GM19467 (cell line): ENCODE data around the gene KCNK2.
"Not testable (repeated sequence)": the region's sequence is repeated elsewhere in the genome, so short reads cannot be mapped to it uniquely, and the experiment has no call there.

Experiments
- ATAC-seq: cut with Tn5 transposase; IDR thresholded peaks from one replicate; pipeline ENCODE4 v1.9.1; 2021; ENCODE audit warnings: mild to moderate bottlenecking, moderate library complexity; ENCODE audit not compliant: unreplicated experiment

The KCNK2 gene

GRCh38 chr1:215147024-215147423 lies 64.5 kb downstream of the KCNK2 start:
- ATAC-seq: no peak

- ATAC-seq: no peak
Observed at GRCh38 chr1:215151841-215152549, 69.5 kb downstream of the KCNK2 start.

GRCh38 chr1:215156232-215156631 lies 73.7 kb downstream of the KCNK2 start:
- no peak for ATAC-seq

- ATAC-seq: no peak
Observed at GRCh38 chr1:215160351-215160750, 77.8 kb downstream of the KCNK2 start.

GRCh38 chr1:215163144-215163543 lies 80.6 kb downstream of the KCNK2 start:
- not testable (repeated sequence) for ATAC-seq

GRCh38 chr1:215166886-215167285 lies 84.3 kb downstream of the KCNK2 start:
- ATAC-seq: no peak

- ATAC-seq: no peak
Observed at GRCh38 chr1:215181518-215181917, 99.0 kb downstream of the KCNK2 start.

GRCh38 chr1:215185067-215185620 lies 102.6 kb downstream of the KCNK2 start:
- ATAC-seq: no peak

- no peak for ATAC-seq
Observed at GRCh38 chr1:215188302-215188950, 105.9 kb downstream of the KCNK2 start.

- ATAC-seq: no peak
Observed at GRCh38 chr1:215192306-215192705, 109.8 kb downstream of the KCNK2 start.

GRCh38 chr1:215198021-215198420 lies 115.5 kb downstream of the KCNK2 start:
- no peak for ATAC-seq

GRCh38 chr1:215200121-215200520 lies 117.6 kb downstream of the KCNK2 start:
- no peak for ATAC-seq

- no peak for ATAC-seq
Observed at GRCh38 chr1:215201283-215201682, 118.7 kb downstream of the KCNK2 start.

- no peak for ATAC-seq
Observed at GRCh38 chr1:215202868-215203267, 120.3 kb downstream of the KCNK2 start.

GRCh38 chr1:215210167-215210566 lies 127.6 kb downstream of the KCNK2 start:
- ATAC-seq: no peak

GRCh38 chr1:215215846-215216245 lies 133.3 kb downstream of the KCNK2 start:
- ATAC-seq: no peak

- no peak for ATAC-seq
Observed at GRCh38 chr1:215219372-215219771, 136.8 kb downstream of the KCNK2 start.

- no peak for ATAC-seq
Observed at GRCh38 chr1:215220346-215220745, 137.8 kb downstream of the KCNK2 start.

GRCh38 chr1:215226757-215227156 lies 144.2 kb downstream of the KCNK2 start:
- no peak for ATAC-seq

- ATAC-seq: no peak
Observed at GRCh38 chr1:215228193-215228592, 145.7 kb downstream of the KCNK2 start.

- ATAC-seq: no peak
Observed at GRCh38 chr1:215241451-215241850, 158.9 kb downstream of the KCNK2 start.

GRCh38 chr1:215243345-215244054 lies 161.0 kb downstream of the KCNK2 start:
- no peak for ATAC-seq
